HCT116 (cell line): ENCODE results near the gene PLSCR4. TPM values are rescaled to one million over a fixed set of nuclear protein-coding genes. Genes with fewer than 3 reads are reported as not detected.

Experiments
- ATAC-seq: fragments of 200-7000 bp; cut with Tn5 transposase; 2 replicates; pipeline ENCODE4 v1.9.1; 2020; ENCODE audit warnings: mild to moderate bottlenecking, moderate library complexity
- BruUV-seq: library from RNA; stranded (reverse); fragments of 400-500 nt; replicated peaks from 2 replicates; lab custom pipeline; 2021; lab: Mats Ljungman, UMichigan
- CTCF ChIA-PET: fragments of 300-600 bp; sonication (Branson Sonifier 250); formaldehyde crosslinking; loops from one replicate; lab custom pipeline; 2021; ENCODE audit warnings: antibody characterized with exemption; lab: Charles Lee
- POLR2A ChIA-PET: fragments of 300-600, 350-600 bp; sonication (Branson Sonifier 250); formaldehyde crosslinking; loops from one replicate; lab custom pipeline; 2021; ENCODE audit warnings: antibody characterized with exemption; lab: Charles Lee
- RAD21 ChIA-PET, 2 experiments: fragments of 300-600 bp; sonication (Branson Sonifier 250); formaldehyde crosslinking; loops; one replicate each; lab custom pipeline; 2023; ENCODE audit warnings: low total read pairs in 2 of 2; ENCODE audit not compliant: uncharacterized antibody in 2 of 2, unreplicated experiment in 2 of 2, low non-redundant PET in 1 of 2; lab: Charles Lee
- DNase-seq: peaks from one replicate; pipeline ENCODE4 v3.0.0-alpha.2; 2010; ENCODE audit warnings: low read depth, low spot score
- H2AFZ ChIP-seq: fragments of 200-600 bp; shearing (Covaris generic), sonication (generic); 2 replicates; pipeline ENCODE4 v1.6.1; 2017; ENCODE audit warnings: low read depth, mixed run types, mixed read lengths, antibody characterized with exemption, low read length; ENCODE audit not compliant: poor library complexity, severe bottlenecking
- H3K27ac ChIP-seq: 2 replicates; pipeline ENCODE4 v1.5.1; 2012; ENCODE audit warnings: low read depth, low read length
- H3K27me3 ChIP-seq: fragments of 200-600 bp; sonication (generic); 2 replicates; pipeline ENCODE4 v1.6.1; 2016; ENCODE audit warnings: mixed run types, low read length, mixed read lengths; ENCODE audit not compliant: insufficient read depth
- H3K36me3 ChIP-seq, 2 experiments: fragments of 200-500 bp in 1 of 2; fragments of 200-600 bp in 1 of 2; sonication (Bioruptor generic) in 1 of 2; sonication (generic) in 1 of 2; 2 replicates each; pipeline versions ENCODE4 v1.5.1 to v1.6.1; 2014 to 2016; ENCODE audit warnings: low read length in 2 of 2, inconsistent platforms in 1 of 2, mixed read lengths in 1 of 2, mixed run types in 1 of 2; ENCODE audit not compliant: insufficient read depth in 2 of 2, control insufficient read depth in 1 of 2
- H3K4me1 ChIP-seq, 2 experiments: fragments of 200-600 bp in 1 of 2; sonication (generic) in 1 of 2; 2 replicates each; pipeline versions ENCODE4 v1.5.1 to v1.6.1; 2012 to 2017; ENCODE audit warnings: low read length in 2 of 2, inconsistent platforms in 1 of 2, mild to moderate bottlenecking in 1 of 2, mixed read lengths in 1 of 2, mixed run types in 1 of 2, moderate library complexity in 1 of 2; ENCODE audit not compliant: insufficient read depth in 2 of 2, control insufficient read depth in 1 of 2
- H3K4me2 ChIP-seq: fragments of 200-600 bp; sonication (generic); 2 replicates; pipeline ENCODE4 v1.6.1; 2017; ENCODE audit warnings: mixed run types, low read length, mixed read lengths
- H3K4me3 ChIP-seq, 2 experiments: fragments of 200-600 bp in 1 of 2; sonication (generic) in 1 of 2; replicated peaks in 1 of 2; 2 replicates each; pipeline ENCODE4 v1.5.1; 2011 to 2016; ENCODE audit warnings: low read length in 2 of 2, control low read depth in 1 of 2, low read depth in 1 of 2, mild to moderate bottlenecking in 1 of 2, mixed read lengths in 1 of 2, mixed run types in 1 of 2
- H3K79me2 ChIP-seq: fragments of 200-600 bp; sonication (generic); 2 replicates; pipeline ENCODE4 v1.6.1; 2017; ENCODE audit warnings: mild to moderate bottlenecking, mixed run types, low read length, moderate library complexity, mixed read lengths; ENCODE audit not compliant: insufficient read depth
- H3K9ac ChIP-seq: fragments of 200-600 bp; sonication (generic); 2 replicates; pipeline ENCODE4 v1.6.1; 2016; ENCODE audit warnings: low read length, mixed read lengths
- H3K9me2 ChIP-seq: fragments of 200-600 bp; sonication (generic), shearing (Covaris generic); 2 replicates; pipeline ENCODE4 v1.6.1; 2017; ENCODE audit warnings: mixed run types, mild to moderate bottlenecking, moderate library complexity; ENCODE audit not compliant: insufficient read depth
- H3K9me3 ChIP-seq, 2 experiments: fragments of 200-500 bp in 1 of 2; fragments of 200-600 bp in 1 of 2; sonication (Bioruptor generic) in 1 of 2; sonication (generic) in 1 of 2; 2 replicates each; pipeline ENCODE4 v1.6.1; 2014 to 2017; ENCODE audit warnings: low read length in 2 of 2, mixed read lengths in 2 of 2, inconsistent platforms in 1 of 2, low read depth in 1 of 2, mild to moderate bottlenecking in 1 of 2, mixed run types in 1 of 2, moderate library complexity in 1 of 2; ENCODE audit not compliant: control insufficient read depth in 1 of 2, insufficient read depth in 1 of 2
- H4K20me1 ChIP-seq: fragments of 200-600 bp; sonication (generic), shearing (Covaris generic); 2 replicates; pipeline ENCODE4 v1.6.1; 2017; ENCODE audit warnings: mixed run types, mild to moderate bottlenecking, moderate library complexity; ENCODE audit not compliant: insufficient read depth
- CEBPB ChIP-seq: IDR thresholded peaks from 2 replicates; pipeline ENCODE4 v1.6.1; 2012; ENCODE audit warnings: low read depth
- CTCF ChIP-seq, 3 experiments: fragments of 200-600 bp in 1 of 3; sonication (generic) in 1 of 3; IDR thresholded peaks in 2 of 3; conservative IDR thresholded peaks in 1 of 3; 2 replicates each; pipeline ENCODE4 v1.5.1; 2012 to 2017; ENCODE audit warnings: low read depth in 2 of 3, low read length in 2 of 3, antibody characterized with exemption in 1 of 3, borderline replicate concordance in 1 of 3, control low read depth in 1 of 3, mild to moderate bottlenecking in 1 of 3, mixed read lengths in 1 of 3, mixed run types in 1 of 3, moderate library complexity in 1 of 3; ENCODE audit not compliant: insufficient read depth in 1 of 3
- EZH2 ChIP-seq: fragments of 200-600 bp; sonication (generic); IDR thresholded peaks from 2 replicates; pipeline ENCODE4 v1.6.1; 2017; ENCODE audit warnings: antibody characterized with exemption, mixed run types
- FOSL1 ChIP-seq: IDR thresholded peaks from 2 replicates; pipeline ENCODE4 v1.6.1; 2012; ENCODE audit warnings: low read depth
- POLR2A ChIP-seq: IDR thresholded peaks from 2 replicates; pipeline ENCODE4 v1.7.0; 2011; ENCODE audit warnings: borderline replicate concordance; ENCODE audit not compliant: insufficient read depth, insufficient read length; ENCODE audit errors: extremely low read depth
- RAD21 ChIP-seq: IDR thresholded peaks from 2 replicates; pipeline ENCODE4 v1.6.1; 2012; ENCODE audit warnings: low read depth, mild to moderate bottlenecking
- SIN3A ChIP-seq: IDR thresholded peaks from 2 replicates; pipeline ENCODE4 v1.6.1; 2012; ENCODE audit warnings: low read depth
- SRF ChIP-seq: IDR thresholded peaks from 2 replicates; pipeline ENCODE4 v1.6.1; 2012; ENCODE audit warnings: low read depth
- ZBTB33 ChIP-seq: IDR thresholded peaks from 2 replicates; pipeline ENCODE4 v1.6.1; 2011; ENCODE audit warnings: mild to moderate bottlenecking, low read length, moderate library complexity; ENCODE audit not compliant: insufficient replicate concordance; ENCODE audit errors: extremely low read depth
- ZFX ChIP-seq: fragments of 450-650 bp; IDR thresholded peaks from 2 replicates; pipeline ENCODE4 v1.6.1; 2017
- intact Hi-C: fragments of 100-400 bp; cut with micrococcal nuclease; formaldehyde crosslinking; loops from 2 replicates; pipeline ENCODE4 v1.10.0; 2022
- total RNA-seq: library from RNA; stranded (reverse); gene quantifications from one replicate; pipeline ENCODE4 v1.2.1, GENCODE V29; 2021; ENCODE audit not compliant: unreplicated experiment
- TF ChIP-seq, protein P1 (sequence below): IDR thresholded peaks from 2 replicates; pipeline ENCODE4 v1.6.1; 2012; ENCODE audit warnings: low read depth
- TF ChIP-seq, protein P2 (sequence below): IDR thresholded peaks from 2 replicates; pipeline ENCODE4 v1.6.1; 2012

Gene PLSCR4
- total RNA-seq, 1 experiment from 2014 or later = 4.1 TPM

DNA sequence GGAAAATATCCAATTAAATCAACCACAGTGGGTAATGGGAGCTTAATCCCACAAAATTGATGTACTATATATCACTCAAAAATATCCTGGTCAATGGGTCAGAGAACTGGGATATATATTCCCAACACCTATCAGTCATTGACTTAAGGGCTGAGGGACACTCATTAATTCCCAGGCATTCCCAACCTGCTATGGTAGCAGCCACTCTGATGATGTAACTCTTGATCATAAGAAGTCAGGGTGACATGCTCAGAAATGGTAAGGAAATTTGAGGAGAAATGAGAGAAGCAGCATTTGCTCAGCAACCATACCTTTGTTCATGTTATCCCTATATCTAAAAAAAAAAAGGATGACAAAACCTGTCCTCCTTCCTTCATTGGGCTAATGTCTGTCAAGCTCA lies 86.8 kb downstream of the PLSCR4 start:
- H4K20me1 ChIP-seq = no peaks in the 10 kb centered on the region
- DNase-seq (no peak), ATAC-seq (no peak)
- H3K27me3 ChIP-seq = no peaks in the 10 kb centered on the region
- no peak overlapping the region for H3K27ac ChIP-seq
- CTCF ChIA-PET = no interaction called here
- TF ChIP-seq FOSL1 (no peak), POLR2A (no peak), SRF (no peak), ZFX (no peak), EZH2 (no peak), RAD21 (no peak), ZBTB33 (no peak), SIN3A (no peak), CEBPB (no peak), CTCF (IDR thresholded peaks at IDR 0.05 in 2 of 3, conservative IDR thresholded peaks at IDR 0.05 in 1 of 3; ENCODE audit: borderline replicate concordance in 1 of 3, insufficient read depth in 1 of 3, low read depth in 2 of 3, low read length in 2 of 3) (no peak)
- TF ChIP-seq, protein P1, sequence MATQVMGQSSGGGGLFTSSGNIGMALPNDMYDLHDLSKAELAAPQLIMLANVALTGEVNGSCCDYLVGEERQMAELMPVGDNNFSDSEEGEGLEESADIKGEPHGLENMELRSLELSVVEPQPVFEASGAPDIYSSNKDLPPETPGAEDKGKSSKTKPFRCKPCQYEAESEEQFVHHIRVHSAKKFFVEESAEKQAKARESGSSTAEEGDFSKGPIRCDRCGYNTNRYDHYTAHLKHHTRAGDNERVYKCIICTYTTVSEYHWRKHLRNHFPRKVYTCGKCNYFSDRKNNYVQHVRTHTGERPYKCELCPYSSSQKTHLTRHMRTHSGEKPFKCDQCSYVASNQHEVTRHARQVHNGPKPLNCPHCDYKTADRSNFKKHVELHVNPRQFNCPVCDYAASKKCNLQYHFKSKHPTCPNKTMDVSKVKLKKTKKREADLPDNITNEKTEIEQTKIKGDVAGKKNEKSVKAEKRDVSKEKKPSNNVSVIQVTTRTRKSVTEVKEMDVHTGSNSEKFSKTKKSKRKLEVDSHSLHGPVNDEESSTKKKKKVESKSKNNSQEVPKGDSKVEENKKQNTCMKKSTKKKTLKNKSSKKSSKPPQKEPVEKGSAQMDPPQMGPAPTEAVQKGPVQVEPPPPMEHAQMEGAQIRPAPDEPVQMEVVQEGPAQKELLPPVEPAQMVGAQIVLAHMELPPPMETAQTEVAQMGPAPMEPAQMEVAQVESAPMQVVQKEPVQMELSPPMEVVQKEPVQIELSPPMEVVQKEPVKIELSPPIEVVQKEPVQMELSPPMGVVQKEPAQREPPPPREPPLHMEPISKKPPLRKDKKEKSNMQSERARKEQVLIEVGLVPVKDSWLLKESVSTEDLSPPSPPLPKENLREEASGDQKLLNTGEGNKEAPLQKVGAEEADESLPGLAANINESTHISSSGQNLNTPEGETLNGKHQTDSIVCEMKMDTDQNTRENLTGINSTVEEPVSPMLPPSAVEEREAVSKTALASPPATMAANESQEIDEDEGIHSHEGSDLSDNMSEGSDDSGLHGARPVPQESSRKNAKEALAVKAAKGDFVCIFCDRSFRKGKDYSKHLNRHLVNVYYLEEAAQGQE = no peak
- TF ChIP-seq, protein P2, sequence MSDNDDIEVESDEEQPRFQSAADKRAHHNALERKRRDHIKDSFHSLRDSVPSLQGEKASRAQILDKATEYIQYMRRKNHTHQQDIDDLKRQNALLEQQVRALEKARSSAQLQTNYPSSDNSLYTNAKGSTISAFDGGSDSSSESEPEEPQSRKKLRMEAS = no peak
- no peak overlapping the region for H2AFZ ChIP-seq
- intact Hi-C loops = no loop called here
- no peaks in the 10 kb centered on the region for H3K36me3 ChIP-seq
- H3K9me2 ChIP-seq = no peaks in the 10 kb centered on the region
- POLR2A ChIA-PET = no interaction called here
- no peaks in the 10 kb centered on the region for H3K9me3 ChIP-seq
- no peak overlapping the region for H3K9ac ChIP-seq
- RAD21 ChIA-PET = no interaction called here
- no TSS peak for BruUV-seq
- peaks cover 9 to 20% of the 10 kb centered on the region in 2 experiments; a peak in 3 of 4 replicates for H3K4me1 ChIP-seq
- no peaks in the 10 kb centered on the region for H3K79me2 ChIP-seq
- no peak overlapping the region for H3K4me2 ChIP-seq
- H3K4me3 ChIP-seq = no peak overlapping the region
